Upper lobe of left lung (tissue), 6 donors: ENCODE data around the gene RPS6KA2. TPM values are rescaled to one million over a fixed set of nuclear protein-coding genes. Genes with fewer than 3 reads are reported as not detected.

Experiments
- ATAC-seq, 2 donors: fragments of 200-7000 bp; cut with Tn5 transposase; one replicate each; pipeline ENCODE4 v1.9.1; 2022; ENCODE audit warnings: mild to moderate bottlenecking in 2 of 2, moderate library complexity in 2 of 2; ENCODE audit not compliant: low FRiP score in 2 of 2
- DNase-seq, 2 donors: peaks; one replicate each; pipeline ENCODE4 v3.0.0-alpha.2; 2019 to 2020
- H3K27ac ChIP-seq, 4 donors: fragments of 200-600 bp; sonication (generic); one replicate each; pipeline ENCODE4 v1.5.1; 2016 to 2019
- H3K27me3 ChIP-seq, 4 donors: fragments of 200-600 bp; sonication (generic); one replicate each; pipeline ENCODE4 v1.5.1; 2017 to 2019
- H3K36me3 ChIP-seq, 4 donors: fragments of 200-600 bp; sonication (generic); one replicate each; pipeline ENCODE4 v1.5.1; 2016 to 2019
- H3K4me1 ChIP-seq, 4 donors: fragments of 200-600 bp; sonication (generic); one replicate each; pipeline ENCODE4 v1.5.1; 2018 to 2019
- H3K4me3 ChIP-seq, 4 donors: fragments of 200-600 bp; sonication (generic); one replicate each; pipeline ENCODE4 v1.5.1; 2017 to 2019; ENCODE audit warnings: mild to moderate bottlenecking in 2 of 4, moderate library complexity in 1 of 4
- H3K9me3 ChIP-seq, 4 donors: fragments of 200-600 bp; sonication (generic); one replicate each; pipeline ENCODE4 v1.5.1; 2018 to 2019
- CTCF ChIP-seq, 6 experiments: fragments of 450-650 bp in 4 of 6; fragments of 200-600 bp in 2 of 6; sonication (generic) in 2 of 6; IDR thresholded peaks; one replicate each; pipeline ENCODE4 v1.5.1; 2016 to 2019; ENCODE audit warnings: antibody characterized with exemption in 6 of 6
- EP300 ChIP-seq, 4 donors: sonication (generic); formaldehyde crosslinking; IDR thresholded peaks; one replicate each; pipeline ENCODE4 v1.5.1; 2017; ENCODE audit warnings: antibody characterized with exemption in 4 of 4, control low read depth in 2 of 4
- POLR2A ChIP-seq, 4 donors: fragments of 450-650 bp; IDR thresholded peaks; one replicate each; pipeline ENCODE4 v1.5.1; 2016 to 2017; ENCODE audit warnings: antibody characterized with exemption in 4 of 4, mild to moderate bottlenecking in 2 of 4
- POLR2AphosphoS5 ChIP-seq, 2 donors: sonication (generic); formaldehyde crosslinking; IDR thresholded peaks; one replicate each; pipeline ENCODE4 v1.5.1; 2017; ENCODE audit warnings: antibody characterized with exemption in 2 of 2
- WGBS, 2 donors: methylation state at CpG; one replicate each; pipeline ENCODE4 v1.1.5; 2017 to 2018; 5-methylcytosine and 5-hydroxymethylcytosine counted together
- total RNA-seq, 6 donors: library from RNA; depleted of rRNA in 4 of 6; stranded (reverse); fragments of >200 nt in 4 of 6; gene quantifications; one replicate each; pipeline versions ENCODE4 v1.1.0 to v1.2.1, GENCODE V29; 2016 to 2021
- donor health status: DM: no; HTN: no; CAD: no; lungs with moderate emphysema.
- donor health status: DM: no; HTN: yes; CAD: no; lungs with severe emphysema.

The RPS6KA2 gene
- total RNA-seq, 6 donors from 2014 or later: 101 to 233 (median 168) TPM

GRCh38 chr6:166595949-166596348 lies 31.1 kb downstream of the RPS6KA2 start:
- Histone ChIP-seq H3K36me3 (no peaks in the 10 kb centered on the region), H3K4me1 (peaks cover 37 to 48% (median 40%) of the 10 kb centered on the region in 4 donors), H3K9me3 (no peaks in the 10 kb centered on the region), H3K27me3 (no peaks in the 10 kb centered on the region), H3K27ac (peak overlapping the region; percentile 16 to 87 (median 76)), H3K4me3 (no peak overlapping the region)
- ATAC-seq (no peak), DNase-seq (no peak)
- 84 to 86% methylated on average over 6 of the region's 6 CpGs for whole genome bisulfite sequencing, 2 donors
- TF ChIP-seq CTCF (IDR thresholded peaks at IDR 0.05): no peak
- TF ChIP-seq POLR2A (IDR thresholded peaks at IDR 0.05): no peak
- no peak for TF ChIP-seq POLR2AphosphoS5 (IDR thresholded peaks at IDR 0.05)
- TF ChIP-seq EP300 (IDR thresholded peaks at IDR 0.05): no peak

- no peaks in the 10 kb centered on the region for H3K9me3 ChIP-seq
- 91 to 94% methylated on average over 13 of the region's 13 CpGs for whole genome bisulfite sequencing, 2 donors
- H3K27ac ChIP-seq: peak overlapping the region; percentile 16 to 87 (median 76)
- H3K36me3 ChIP-seq: no peaks in the 10 kb centered on the region
- DNase-seq (no peak), ATAC-seq (peak in 1 of 2 donors; percentile 78)
- no peak overlapping the region for H3K4me3 ChIP-seq
- peaks cover 37 to 50% (median 40%) of the 10 kb centered on the region in 4 donors for H3K4me1 ChIP-seq
- TF ChIP-seq POLR2A (IDR thresholded peaks at IDR 0.05): no peak
- TF ChIP-seq EP300 (IDR thresholded peaks at IDR 0.05): no peak
- TF ChIP-seq CTCF (IDR thresholded peaks at IDR 0.05): no peak
- TF ChIP-seq POLR2AphosphoS5 (IDR thresholded peaks at IDR 0.05): no peak
- H3K27me3 ChIP-seq: no peaks in the 10 kb centered on the region
These were observed 31.8 kb downstream of the RPS6KA2 start for GRCh38 chr6:166595061-166595780.

GRCh38 chr6:166592821-166593220 lies 34.2 kb downstream of the RPS6KA2 start:
- no peak overlapping the region for H3K27ac ChIP-seq
- DNase-seq: no peak
- H3K36me3 ChIP-seq: no peaks in the 10 kb centered on the region
- WGBS, 2 donors: 86 to 93% methylated on average over 9 of the region's 9 CpGs
- no peaks in the 10 kb centered on the region for H3K27me3 ChIP-seq
- TF ChIP-seq CTCF (IDR thresholded peaks at IDR 0.05): no peak
- TF ChIP-seq EP300 (IDR thresholded peaks at IDR 0.05): no peak
- TF ChIP-seq POLR2AphosphoS5 (IDR thresholded peaks at IDR 0.05): no peak
- TF ChIP-seq POLR2A (IDR thresholded peaks at IDR 0.05): no peak
- no peak overlapping the region for H3K4me3 ChIP-seq
- peaks cover 38 to 53% (median 41%) of the 10 kb centered on the region in 4 donors for H3K4me1 ChIP-seq
- ATAC-seq: no peak
- H3K9me3 ChIP-seq: no peaks in the 10 kb centered on the region

- 85 to 87% methylated on average over 7 of the region's 7 CpGs for WGBS, 2 donors
- no peak overlapping the region for H3K4me3 ChIP-seq
- H3K27ac ChIP-seq: no peak overlapping the region
- TF ChIP-seq EP300 (IDR thresholded peaks at IDR 0.05): no peak
- no peak for TF ChIP-seq POLR2A (IDR thresholded peaks at IDR 0.05)
- no peak for TF ChIP-seq CTCF (IDR thresholded peaks at IDR 0.05)
- no peak for TF ChIP-seq POLR2AphosphoS5 (IDR thresholded peaks at IDR 0.05)
- no peaks in the 10 kb centered on the region for H3K36me3 ChIP-seq
- ATAC-seq (no peak), DNase-seq (no peak)
- no peaks in the 10 kb centered on the region for H3K27me3 ChIP-seq
- H3K9me3 ChIP-seq: no peaks in the 10 kb centered on the region
- peaks cover 38 to 48% (median 40%) of the 10 kb centered on the region in 4 donors for H3K4me1 ChIP-seq
These were observed 35.0 kb downstream of the RPS6KA2 start for GRCh38 chr6:166591961-166592520.
